Stimulated activated CD8-positive, alpha-beta memory T cell treated with anti-CD3 and anti-CD28 coated beads, Interleukin-2, amount 100 ng/mL, for 48 hours (primary cell): ENCODE results near the gene CMTM8.

Experiments used
- DNase-seq, 2 donors: peaks; one replicate each; pipeline ENCODE4 v3.0.0-alpha.2; 2020; ENCODE audit warnings: low read depth in 2 of 2

The CMTM8 gene

DNA sequence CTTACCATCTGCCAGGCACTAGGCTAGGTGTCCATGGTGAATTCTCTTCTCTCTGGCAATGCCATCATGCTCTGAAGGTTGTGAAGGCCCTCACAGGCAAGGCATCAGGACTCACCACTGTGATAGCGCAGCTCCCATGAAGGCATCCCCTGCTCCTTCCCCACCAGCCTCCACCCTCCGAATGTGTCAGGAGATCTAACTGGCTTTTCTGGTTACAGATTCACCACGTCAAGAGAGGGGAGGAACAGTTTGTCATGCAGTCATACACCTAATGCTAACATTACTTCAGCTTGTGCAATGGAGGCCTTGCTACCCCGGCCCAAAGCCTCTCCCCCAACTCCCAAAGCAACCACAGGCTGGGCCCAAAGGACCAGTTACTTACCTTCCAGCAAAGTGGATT is 8.9 kb upstream of the CMTM8 start:
- DNase-seq: no peak

DNA sequence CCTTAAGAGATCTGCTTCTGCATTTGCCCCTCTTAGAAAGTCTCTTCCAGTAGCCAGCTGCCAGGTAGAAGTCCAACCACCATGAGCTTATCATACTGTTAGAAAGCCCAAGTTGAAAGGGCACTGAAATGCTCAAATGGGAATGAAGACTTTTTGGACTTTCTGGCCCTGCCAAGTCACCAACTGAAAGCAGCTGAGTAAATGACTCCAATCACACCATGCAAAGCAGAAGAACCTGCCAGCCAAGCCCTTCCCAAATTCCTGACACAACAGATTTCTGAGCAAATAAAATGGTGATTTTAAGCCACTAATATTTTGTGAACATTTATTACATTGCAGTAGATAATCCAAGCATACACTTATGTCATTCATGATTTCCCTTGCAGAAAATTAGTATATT is 2.1 kb upstream of the CMTM8 start:
- DNase-seq: no peak

DNA sequence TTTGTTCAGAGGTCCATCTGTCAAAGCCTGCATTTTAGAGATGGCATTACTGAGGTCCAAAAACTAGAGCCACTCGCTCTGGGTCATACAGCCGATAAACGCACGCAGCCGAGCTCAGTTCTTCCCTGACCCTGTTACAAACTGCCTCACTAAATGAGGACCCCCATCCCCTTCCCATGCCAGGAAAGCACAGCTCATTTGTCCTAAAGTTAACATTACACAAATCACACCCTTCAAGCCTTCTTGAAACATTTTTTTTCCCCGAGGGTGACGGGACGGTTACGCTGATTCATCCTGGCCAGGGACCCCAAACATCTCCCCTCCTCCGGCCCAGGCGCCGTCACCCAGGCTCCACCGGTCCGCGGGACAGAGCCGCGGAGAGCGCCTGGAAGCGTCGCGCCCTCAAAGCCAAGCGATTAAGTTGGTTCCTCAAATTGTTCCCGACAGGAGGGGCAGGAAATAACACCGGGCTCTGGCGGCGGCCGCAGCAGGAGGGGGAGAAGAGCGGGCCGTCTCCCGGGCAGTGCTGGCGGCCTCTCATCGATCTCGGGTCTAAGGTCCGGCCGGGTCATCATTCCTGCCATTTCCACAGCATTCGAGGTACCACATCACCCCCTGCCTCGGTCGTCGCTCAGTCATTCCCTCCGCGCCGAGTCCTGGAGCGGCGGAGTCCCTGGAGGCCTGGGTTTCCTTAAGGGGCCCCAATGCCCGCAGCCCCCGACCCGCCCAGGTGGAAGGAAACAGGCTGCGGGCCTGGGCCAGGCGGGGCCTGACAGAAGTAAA is 619 bp upstream of the CMTM8 start:
- DNase-seq: no peak

DNA sequence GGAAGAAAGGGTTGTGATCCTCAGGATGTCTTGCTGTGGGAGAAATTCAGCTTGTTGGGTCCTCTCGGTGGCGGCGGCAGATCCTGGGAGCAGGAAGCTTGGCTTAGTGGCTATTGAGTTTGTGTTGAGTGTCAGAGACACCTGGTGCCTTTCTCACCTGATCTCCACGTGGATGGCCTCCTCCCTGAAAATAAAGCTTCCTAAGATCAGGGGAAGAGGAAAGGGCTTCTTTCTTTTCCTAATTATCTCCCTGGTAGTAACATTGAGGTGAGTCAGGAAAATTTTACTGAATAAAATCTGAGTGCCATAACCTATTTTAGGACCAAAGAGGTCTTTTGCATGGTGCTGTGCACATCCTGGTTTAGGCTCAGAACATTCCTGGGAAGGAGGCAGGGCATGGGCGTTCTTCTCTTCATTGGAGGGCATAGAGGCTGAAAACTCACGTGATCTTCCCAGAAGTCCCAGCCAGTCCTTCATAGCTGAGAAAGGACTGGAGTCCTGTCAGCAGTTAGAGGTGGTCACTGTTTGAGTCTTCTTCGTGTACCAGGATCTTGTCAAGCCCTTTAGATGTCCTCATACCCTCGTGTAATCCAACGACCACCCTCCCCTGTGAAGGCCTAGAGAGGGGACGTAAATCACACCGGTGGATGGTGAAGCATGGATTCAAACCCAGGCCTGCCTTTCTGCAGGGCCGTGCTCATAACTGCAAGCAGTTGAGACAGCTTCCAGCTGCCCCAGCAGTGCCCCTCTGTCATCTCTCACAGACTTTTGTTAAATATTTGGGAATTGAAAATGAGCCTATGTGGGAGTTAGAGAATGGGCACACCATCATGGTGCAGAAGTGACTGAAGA is 1.1 kb downstream of the CMTM8 start:
- DNase-seq: no peak

DNA sequence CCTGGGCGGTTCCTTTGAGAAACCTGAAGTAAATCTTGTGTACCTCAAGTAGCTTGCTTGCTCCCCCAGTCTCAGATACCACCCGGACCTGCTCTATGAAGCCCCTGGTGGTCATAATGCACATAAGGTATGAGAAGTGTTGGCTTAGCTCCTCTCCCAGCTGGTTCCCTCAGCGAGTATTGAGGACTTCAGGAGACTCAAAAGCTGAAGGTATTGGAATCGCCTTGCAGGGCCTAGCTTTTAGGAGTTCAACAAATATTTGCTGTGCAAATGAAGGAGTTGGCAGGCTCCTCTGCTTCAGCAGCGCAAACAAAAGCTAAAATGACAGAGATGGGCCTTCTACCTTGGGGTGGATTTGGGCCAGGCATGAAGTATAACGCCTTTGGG is 1.7 kb downstream of the CMTM8 start:
- DNase-seq: peak in 1 of 2 donors; percentile 18

DNA sequence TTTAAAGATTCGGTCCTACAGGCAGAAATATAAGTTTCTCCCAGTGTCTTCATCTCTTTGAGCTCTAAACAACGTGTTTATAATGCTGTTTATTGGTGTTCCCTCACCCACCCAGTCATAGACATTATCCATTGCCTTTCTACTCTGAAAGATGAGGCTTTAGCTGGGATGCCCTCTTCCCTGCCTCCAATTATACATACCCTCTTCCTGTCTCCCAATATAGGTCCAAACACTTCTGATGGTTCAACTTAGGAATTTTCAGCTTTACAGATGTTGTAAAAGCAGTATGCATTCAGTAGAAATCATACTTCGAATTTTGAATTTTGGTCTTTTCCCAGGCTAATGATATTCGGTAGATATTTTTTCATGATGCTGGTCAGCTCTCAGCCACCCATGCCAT is 2.6 kb downstream of the CMTM8 start:
- DNase-seq: no peak

DNA sequence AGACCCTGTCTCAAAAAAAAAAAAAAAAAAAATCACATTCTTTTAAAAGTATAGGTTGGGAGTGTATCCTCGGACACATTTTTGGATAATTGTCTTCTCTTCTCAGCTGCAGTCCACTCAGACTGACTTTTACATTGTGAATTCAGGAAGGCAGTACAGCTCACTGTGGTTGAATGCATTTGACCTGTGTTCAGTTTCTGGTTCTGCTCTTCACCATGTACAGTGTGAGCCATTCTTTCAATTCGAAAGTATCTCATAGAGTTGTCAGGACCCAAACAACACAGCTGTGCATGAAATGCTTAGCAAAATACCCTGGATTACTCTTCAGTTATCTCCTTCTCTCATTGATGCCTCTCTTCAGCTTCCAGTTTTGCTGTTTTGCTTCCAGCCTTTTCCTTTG is 5.0 kb downstream of the CMTM8 start:
- no peak for DNase-seq

DNA sequence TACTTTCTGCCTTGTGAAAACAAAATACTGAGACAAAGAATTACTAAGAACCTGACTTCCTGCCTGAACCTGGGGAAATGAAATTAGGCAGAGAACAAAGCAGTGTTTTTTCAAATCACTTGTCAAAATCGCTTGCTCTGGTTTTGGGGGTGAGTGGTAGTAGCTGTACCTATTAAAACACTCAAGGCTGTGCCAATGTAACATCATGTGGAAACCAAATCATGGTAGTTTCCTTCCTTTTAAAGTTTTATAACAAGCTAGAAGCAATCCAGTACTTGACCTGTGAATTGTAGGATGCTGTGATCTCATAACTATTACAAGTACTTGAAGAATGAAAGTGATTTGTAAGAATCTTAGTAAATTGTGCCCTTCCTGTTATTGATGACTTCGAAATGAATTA is 6.7 kb downstream of the CMTM8 start:
- DNase-seq: no peak

DNA sequence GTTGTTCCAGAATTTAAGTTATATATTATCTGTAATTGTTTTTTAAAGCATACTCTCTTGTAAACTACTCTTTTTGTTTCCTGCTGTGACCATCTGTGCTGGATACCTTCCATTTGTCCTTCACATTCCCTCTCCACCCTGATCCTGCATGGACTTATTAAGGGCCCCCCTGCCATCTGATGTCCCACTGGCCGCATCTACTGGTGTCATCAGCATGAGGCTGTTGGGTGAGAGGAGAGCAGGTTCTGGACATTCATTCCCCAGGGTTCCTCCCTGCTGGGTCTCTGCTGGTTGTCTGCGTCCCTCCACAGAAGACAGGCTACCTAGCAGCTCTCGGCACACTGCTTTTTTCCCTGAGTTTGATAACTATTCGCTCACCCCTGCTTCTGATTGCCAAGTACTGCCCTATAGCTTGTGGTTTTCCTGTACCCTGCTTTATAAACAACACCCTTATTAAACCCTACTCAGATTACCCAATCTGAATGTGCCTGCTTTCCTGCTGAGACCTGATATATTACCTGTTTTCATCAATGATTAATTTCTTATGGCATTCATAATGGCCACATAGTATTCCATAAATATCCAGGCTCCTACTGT is 7.7 kb downstream of the CMTM8 start:
- no peak for DNase-seq

DNA sequence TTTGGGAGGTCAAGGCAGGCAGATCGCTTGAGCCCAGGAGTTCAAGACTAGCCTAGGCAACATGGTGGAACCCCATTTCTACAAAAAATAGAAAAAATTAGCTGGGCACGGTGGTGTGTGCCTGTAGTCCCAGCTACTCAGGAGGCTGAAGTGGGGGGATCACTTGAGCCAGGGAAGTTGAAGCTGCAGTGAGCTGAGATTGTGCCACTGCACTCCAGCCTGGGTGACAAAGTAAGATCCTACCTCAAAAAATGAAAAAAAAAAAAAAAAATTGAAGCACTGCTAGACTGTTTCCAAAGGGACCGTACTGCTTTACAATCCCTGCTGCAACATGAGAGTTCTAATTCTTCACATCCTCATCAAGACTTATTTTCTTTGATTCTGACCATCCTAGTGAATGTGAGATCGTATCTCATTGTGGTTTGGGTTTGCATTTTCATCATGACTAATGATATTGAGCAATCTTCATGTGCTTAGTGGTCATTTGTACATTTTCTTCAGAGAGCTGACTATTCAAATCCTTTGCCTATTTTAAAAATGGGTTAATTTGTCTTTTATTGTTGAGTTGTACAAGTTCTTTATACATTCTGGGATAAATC is 10.8 kb downstream of the CMTM8 start:
- no peak for DNase-seq

DNA sequence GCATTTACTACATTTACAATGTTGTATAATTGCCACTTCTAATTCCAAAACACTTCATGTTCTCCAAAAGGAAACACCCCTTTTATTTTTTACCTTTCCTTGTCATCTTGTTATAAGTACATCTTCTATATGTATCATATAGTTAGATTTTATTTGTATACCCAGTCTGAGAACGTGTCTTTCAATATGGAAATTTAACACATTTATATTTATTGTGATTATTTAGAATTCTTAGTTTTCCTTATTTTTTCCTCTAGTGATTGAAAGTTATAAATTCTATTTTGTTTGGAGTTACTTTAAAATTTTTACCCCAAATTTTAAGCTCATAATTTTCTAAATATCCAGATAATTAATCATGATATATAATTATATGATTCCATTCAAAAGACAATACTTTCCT is 15.8 kb downstream of the CMTM8 start:
- no peak for DNase-seq

DNA sequence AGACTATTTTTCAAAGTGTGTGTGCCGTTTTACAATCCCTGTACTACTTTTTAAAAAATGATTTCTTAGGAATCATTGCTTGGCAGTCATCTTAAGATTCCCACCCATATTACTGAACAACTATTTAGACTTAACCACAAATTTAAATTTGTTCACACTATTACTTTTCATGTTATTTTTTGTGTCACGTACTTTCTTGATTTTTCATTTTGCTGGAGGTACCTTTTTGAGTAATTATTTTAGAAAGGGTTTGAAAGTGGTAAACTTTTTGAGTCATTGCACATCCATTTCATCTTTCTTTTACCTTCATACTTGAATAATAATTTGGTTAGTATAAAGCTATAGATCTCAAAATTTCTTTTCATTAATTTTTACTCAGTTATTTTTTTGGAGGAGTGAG is 16.9 kb downstream of the CMTM8 start:
- DNase-seq: no peak

DNA sequence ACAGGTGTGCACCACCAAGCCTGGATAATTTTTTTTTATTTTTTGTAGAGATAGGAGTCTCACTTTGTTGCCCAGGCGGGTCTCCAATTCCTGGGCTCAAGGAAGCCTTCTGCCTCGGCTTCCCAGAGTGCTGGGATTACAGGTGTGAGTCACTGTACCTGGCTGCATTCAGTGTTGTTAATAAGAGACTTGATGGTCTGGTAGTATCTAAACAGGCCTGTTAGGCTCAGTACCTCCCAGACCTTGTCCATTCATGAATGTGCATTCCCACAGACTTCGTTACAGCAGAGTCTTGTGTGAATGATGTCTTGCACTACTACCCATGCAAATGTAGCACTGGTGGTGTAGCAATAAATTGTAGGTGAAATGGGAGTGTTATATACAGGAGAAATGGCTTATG is 17.7 kb downstream of the CMTM8 start:
- no peak for DNase-seq

DNA sequence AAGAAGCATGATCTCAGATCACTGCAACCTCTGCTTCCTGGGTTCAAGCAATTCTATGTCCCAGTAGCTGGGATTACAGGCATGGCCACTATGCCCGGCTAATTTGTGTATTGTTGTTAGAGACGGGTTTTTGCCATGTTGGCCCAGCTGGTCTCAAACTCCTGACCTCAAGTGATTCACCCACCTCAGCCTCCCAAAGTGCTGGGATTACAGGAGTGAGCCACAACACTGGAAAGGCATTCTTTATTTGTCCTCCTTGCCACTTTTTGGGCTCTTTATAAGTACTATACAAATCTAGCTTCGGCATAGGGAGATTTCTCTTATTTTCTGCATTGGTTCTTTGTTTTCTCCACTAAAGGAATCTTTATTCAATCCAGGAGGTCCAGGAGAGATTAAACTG is 18.6 kb downstream of the CMTM8 start:
- DNase-seq: no peak

DNA sequence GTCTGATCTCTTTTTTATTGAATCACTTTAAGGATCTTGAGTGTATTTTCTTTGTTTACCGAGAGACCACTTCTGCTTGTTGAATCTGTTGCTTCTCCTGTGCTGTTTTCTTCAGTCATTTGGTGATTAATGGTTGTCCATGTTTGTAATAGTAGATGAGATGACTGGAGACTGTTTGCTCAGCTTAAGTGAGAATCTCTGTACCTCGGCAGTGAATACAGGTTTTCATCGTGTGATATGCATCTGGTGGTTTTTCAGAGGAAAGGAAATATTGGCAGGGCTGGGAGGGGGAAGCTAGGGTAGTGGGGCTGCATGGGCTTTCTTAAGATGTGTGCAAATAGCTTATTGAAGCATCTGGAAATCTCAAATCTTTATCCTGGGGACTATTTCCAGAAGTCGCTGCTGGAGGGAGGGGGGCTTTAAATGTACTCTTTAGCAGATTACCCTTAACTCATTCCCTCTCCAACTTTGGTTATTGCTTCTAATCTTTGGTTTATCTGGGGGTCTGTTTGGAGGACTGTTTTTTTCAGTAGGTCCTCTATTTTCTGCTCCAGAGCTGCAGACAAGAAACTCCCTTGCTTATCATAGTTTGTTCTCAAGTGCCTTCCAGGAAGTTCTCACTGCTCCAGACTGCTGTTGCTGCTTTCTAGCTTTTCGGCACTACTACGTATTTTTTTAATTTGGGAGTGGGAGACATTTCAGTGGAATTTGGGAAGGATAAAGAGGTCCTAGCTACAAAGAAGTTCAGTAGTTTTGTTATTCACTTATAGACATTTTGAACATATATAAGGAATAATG is 19.4 kb downstream of the CMTM8 start:
- no peak for DNase-seq

DNA sequence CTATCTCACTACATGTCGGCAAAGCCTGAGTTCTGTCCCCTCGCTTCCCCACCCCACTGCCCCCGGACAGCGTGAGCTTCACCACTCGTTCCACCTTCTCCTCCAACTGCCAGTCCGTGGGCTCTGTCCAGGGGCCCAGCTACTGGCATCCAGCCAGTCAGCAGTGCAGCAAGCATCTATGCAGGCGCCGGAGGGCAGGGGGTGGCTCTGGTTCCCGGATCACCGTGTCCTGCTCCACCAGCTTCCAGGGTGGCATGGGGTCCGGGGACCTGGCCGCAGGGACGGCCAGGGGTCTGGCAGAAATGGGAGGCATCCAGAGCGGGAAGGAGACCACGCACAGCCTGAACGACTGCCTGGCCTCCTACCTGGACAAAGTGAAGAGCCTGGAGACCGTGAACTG is 20.4 kb downstream of the CMTM8 start:
- DNase-seq: no peak

DNA sequence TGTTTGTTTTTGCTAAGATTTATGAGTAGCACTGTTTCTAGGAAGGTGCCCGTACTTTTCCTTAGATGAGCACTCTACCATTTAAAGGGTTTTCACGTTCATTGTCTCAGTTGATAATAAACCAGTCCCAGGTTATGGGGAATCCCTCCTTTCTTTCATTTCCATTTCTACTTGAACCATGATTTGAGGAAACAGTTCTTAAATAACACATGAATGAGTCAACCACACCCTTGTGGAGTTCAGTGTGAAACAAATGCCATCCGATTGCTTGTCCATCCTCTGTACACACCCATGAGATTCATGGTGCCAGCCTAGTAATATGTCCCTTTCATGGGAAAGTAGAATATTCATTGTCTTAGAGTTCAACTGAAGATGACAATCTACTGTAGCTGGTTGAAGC is 23.1 kb downstream of the CMTM8 start:
- DNase-seq: no peak

DNA sequence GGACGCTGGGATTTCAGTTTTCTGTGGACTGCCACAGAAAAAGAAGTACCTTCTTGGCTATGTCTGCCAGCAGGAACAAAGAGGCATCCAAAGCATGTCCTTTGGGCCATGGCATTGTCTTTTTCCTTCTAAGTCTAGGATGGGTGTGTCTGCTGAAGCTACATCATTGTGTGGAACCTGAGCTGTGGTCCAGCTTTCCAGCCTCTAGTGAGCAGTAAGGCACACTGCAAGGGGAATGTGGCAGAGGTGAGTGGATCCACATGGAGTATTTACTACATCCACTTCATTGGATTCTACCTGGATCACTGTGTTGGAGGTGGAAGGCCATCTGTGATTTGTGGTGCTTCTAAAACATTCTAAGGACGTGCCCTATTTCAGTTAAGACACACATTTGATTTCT is 23.7 kb downstream of the CMTM8 start:
- DNase-seq: no peak

DNA sequence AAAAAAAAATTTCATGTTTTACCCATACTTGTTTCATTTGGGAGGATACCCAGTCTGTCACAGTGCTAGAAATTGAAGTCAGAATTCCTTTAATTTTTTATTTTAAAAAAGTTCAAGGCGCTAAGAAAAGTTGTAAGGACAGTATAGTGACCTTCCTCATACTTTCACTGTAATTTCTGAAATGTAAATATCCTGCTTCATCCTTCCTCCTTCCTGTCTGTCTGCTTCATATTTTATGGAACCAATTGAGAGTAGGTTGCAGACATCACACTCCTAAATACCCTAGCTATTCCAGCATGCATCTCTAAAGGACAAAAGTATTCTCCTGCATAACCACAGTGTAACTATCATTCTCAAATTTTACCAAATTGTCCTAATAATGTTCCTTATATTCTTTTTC is 35.8 kb downstream of the CMTM8 start:
- no peak for DNase-seq

DNA sequence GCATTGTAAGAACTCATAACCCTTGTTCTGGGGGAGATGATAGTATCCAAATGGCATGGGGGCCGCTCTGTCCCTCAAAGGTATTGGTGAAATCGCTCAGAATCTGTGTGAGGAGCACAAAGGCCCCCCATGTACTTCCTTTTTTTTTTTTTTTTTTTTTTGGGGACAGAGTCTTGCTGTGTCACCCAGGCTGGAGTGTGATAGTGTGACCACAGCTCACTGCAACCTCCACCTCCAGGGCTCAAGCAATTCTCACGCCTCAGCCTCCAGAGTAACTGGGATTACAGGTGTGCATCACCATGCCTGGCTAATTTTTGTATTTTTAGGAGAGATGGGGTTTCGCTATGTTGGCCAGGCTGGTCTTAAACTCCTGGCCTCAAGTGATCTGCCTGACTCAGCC is 37.0 kb downstream of the CMTM8 start:
- no peak for DNase-seq

DNA sequence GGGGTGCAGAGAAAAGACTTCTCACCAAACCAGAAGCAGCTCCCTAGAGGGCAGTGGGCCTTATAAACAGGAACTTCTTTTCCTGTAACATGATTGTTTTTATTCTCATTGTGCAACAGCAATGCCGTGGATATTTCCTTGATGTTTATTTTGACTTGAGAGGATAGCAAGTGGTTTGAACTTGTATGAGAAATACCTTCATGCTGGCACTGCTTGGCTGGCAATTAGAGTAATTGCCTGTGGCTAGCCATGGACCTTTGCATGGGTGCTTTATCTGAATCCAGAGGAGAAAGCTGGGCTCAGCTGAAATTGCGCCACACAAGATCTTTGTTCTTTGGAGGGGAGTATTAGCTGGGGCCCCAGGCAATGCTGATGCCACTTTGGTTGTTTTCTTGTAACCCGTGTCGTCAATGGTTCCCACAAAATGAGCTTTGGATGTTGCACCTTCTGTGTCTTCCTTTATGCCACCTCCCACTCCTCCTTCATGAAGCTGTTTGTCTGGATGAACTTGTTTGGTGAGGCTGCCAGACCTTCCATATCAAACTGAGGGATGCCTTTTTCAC is 37.9 kb downstream of the CMTM8 start:
- DNase-seq: no peak
